ENCODE measurements around the gene ZNF14. TPM values are rescaled to one million over a fixed set of nuclear protein-coding genes. Genes with fewer than 3 reads are reported as not detected.
A peak's percentile ranks its signal among the peaks of the same experiment; 100 is the strongest.
"Not testable (repeated sequence)": the region's sequence is repeated elsewhere in the genome, so short reads cannot be mapped to it uniquely, and the experiment has no call there.

The ZNF14 gene
- polyA plus RNA-seq, 5 donors, result 9.5 to 15.5 (median 13.0) TPM

DNA sequence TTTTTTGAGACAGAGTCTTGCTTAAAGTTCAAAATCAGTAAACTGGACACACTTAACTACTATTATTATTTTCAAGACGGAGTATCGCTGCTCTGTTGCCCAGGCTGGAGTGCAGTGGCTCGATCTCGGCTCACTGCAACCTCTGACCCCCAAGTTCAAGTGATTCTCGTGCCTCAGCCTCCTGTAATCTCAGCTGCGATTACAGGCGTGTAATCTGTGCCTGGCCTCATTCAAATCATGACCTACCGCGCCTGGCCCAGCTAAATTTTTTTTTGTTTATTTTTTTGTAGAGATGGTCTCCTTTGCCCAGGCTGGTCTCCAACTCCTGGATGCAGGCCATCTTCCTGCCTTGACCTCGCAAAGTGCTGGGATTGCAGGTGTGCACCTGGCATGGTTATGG, 41.2 kb downstream of the ZNF14 start:
- DNase-seq, result no peak

DNA sequence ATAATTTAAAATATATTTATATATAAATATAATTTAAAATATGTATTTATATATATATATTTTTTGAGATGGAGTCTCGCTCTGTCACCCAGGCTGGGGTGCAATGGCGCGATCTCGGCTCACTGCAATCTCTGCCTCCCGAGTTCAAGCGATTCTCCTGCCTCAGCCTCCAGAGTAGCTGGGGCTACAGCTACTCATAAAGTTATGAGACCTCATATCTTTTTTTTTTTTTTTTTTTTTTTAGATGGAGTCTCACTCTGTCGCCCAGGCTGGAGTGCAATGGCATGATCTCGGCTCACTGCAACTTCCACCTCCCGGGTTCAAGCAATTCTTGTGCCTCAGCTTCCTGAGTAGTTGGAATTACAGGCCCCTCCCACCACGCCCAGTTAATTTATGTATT, 43.9 kb downstream of the ZNF14 start:
- DNase-seq, result not testable (repeated sequence)

DNA sequence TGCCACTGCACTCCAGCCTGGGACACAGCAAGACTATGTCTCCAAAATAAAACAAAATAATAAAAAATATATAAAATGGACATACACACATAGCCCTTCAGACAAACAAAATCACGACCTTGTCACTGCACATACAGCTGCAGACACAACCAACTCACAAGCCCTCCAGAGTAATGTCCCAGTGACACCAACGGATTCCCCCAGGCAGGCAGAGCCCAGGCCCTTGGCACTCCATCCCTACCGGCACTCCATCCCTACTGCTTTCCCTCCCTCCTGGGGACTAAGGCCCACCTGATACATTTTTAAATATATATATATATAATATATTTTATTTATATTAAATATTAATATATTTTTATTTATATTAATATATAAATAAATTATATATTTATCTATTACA, 45.8 kb downstream of the ZNF14 start:
- DNase-seq, result no peak

DNA sequence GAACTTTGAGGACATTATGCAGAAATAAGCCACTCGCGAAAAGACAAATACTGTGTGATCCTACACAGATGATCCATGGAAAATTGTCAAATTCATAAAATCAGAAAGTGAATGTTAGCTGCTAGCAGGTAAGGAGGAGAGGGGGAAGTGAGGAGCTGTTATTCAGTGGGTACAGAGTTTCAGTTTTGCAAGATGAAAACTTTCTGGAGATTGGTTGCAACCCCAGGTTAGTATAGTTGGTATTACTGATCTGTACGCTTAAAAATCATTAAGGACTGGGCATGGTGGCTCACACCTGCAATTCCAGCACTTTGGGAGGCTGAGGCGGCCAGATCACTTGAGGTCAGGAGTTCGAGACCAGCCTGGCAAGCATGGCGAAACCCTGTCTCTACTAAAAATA, 46.3 kb downstream of the ZNF14 start:
- DNase-seq, result no peak

DNA sequence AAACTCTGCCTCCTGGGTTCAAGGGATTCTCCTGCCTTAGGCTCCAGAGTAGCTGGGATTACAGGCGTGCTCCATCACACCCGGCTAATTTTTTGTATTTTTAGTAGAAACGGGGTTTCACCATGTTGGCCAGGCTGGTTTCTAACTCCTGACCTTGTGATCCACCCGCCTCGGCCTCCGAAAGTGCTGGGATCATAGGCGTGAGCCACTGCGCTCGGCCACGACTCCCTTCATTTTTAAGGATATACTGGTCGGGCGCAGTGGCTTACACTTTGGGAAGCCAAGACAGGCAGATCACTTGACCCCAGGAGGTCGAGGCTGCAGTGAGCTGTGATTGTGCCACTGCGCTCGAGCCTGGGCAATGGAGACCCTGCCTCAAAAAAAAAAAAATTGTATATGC, 46.8 kb downstream of the ZNF14 start:
- not testable (repeated sequence) for DNase-seq

DNA sequence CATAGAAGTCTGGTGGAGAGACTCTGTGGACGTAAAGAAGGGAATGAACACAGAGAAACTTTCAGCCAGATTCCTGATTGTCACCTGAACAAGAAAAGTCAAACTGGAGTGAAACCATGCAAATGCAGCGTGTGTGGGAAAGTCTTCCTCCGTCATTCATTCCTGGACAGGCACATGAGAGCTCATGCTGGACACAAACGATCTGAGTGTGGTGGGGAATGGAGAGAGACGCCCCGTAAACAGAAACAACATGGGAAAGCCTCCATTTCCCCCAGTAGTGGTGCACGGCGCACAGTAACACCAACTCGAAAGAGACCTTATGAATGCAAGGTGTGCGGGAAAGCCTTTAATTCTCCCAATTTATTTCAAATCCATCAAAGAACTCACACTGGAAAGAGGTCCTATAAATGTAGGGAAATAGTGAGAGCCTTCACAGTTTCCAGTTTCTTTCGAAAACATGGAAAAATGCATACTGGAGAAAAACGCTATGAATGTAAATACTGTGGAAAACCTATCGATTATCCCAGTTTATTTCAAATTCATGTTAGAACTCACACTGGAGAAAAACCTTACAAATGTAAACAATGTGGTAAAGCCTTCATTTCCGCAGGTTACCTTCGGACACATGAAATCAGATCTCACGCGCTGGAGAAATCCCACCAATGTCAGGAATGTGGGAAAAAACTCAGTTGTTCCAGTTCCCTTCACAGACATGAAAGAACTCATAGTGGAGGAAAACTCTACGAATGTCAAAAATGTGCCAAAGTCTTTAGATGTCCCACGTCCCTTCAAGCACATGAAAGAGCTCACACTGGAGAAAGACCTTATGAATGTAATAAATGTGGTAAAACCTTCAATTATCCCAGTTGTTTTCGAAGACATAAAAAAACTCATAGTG, 53.5 kb downstream of the ZNF14 start:
- no peak for DNase-seq

DNA sequence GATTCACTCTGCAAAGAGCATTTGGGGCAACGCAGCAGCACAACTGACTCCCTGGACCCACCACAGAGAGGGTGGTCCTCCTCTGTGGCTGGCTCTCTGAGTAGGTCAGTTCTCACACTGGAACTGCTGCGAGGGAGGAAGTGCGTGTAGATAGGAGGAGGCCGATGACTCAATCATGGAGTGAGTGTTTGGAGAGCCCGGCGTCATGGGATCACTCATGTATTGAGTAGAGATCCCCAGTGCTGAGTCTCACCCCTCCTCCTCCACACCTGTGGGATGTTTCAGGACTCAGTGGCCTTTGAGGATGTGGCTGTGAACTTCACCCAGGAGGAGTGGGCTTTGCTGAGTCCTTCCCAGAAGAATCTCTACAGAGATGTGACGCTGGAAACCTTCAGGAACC, 55.3 kb downstream of the ZNF14 start:
- no peak for DNase-seq

DNA sequence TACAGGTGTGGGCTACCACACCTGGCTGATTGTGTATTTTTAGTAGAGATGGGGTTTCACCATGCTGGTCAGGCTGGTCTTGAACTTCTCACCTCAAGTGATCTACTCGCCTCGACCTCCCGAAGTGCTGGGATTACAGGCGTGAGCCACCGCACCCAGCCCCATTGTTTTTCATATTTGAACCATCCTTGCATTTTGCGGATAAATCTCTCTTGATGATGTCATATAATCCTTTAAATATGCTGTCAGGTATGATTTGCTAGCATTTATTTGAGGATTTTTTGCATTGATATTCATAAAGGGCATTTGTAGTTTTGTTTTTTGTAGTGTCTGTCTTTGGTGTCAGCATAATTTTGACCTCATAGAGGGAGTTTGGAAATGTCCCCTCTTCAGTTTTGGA, 58.6 kb downstream of the ZNF14 start:
- no peak for DNase-seq

DNA sequence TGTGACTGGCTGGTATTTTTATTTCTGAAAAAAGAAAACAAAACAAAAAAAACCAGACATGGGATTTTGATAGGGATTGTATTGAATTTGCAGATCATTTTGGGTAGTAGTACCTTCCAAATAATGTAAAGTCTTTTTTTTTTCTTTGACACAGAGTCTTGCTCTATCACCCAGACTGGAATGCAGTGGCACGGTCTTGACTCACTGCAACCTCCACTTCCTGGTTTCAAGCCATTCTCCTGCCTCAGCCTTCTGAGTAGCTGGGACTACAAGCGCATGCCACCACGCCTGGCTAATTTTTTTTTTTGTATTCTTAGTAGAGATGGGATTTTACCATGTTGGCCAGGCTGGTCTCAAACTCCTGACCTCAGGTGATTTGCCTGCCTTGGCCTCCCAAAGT, 60.1 kb downstream of the ZNF14 start:
- no peak for DNase-seq

DNA sequence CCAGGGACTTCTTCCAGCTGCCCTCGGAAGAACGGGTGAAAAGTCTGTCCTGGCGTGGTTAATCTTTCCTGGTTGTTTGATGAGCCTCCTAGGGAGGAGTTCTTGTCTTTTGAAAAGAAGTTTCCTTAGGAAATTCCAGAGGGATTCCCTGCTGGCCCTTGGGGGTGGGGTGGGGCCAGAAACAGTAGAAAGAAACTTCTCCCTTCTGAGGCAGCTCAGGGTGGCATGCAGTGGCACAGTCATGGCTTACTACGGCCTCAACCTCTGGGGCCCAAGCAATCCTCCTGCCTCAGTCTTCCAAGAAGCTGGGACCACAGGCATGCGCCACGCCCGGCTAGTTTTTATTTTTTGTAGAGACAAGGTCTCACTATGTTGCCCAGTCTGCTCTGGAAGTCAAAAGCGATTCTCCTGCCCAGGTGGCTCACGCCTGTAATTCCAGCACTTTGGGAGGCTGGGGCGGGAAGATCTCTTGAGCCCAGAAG, 62.8 kb downstream of the ZNF14 start:
- DNase-seq, result no peak

DNA sequence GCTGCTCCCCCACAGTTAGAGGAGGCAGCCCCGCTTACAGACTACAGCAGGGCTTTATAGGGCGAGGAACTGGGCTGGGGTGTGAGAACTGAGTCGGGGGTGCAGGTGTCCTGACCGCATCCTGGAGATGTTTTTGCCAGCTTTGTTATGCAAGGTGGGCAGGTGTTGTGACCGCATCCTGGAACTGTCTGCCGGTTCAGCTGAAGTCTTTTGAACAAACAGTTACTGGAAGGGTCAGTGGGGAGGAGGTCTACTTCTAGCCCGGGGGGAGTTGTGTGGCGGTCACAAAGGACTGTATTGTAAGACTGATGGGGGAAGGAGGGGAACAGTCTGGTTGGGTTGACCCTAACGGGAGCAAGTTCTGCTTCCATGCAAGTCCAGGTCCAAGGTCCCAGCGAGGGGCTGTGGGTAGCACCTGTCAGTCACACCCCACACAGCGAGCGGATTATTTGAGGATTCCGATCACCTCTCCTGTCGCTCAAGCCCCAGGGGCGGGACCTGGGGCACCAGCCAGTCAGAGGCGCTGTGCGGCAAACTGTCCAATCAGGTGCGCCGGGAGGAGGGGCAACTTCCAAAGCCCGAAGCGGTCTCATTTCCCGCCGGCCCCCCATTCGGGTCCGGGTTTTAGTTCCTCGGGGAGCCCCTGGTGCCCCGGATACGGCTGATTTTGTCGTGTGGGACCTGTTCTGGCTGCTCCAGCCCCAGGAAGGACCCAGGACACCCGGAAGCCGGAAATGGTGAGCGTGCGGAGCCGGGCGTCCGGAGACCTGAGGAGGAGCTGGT, 64.5 kb downstream of the ZNF14 start, which contains the start of gene ZNF101:
Gene ZNF101, plus strand, starts transcription at position 610 of the 783 bp plus-strand sequence. Its CDS starts 125 bp downstream, at position 735.
- DNase-seq, result peak; percentile 87 to 88

DNA sequence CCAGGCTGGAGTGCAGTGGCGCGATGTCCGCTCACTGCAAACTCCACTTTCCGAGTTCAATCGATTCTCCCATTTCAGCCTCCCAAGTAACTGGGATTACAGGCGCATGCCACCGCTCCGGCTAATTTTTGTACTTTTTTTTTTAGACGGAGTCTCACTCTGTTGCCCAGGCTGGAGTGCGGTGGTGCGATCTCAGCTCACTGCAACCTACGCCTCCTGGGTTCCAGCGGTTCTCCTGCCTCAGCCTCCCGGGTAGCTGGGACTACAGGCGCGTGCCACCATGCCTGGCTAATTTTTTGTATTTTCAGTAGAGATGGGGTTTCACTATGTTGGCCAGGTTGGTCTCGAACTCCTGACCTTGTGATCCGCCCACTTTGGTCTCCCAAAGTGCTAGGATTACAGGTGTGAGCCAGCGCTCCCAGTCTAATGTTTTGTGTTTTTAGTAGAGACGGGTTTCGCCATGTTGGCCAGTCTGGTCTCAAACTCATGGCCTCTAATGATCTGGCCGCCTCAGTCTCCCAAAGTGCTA, 67.4 kb downstream of the ZNF14 start:
- not testable (repeated sequence) for DNase-seq

DNA sequence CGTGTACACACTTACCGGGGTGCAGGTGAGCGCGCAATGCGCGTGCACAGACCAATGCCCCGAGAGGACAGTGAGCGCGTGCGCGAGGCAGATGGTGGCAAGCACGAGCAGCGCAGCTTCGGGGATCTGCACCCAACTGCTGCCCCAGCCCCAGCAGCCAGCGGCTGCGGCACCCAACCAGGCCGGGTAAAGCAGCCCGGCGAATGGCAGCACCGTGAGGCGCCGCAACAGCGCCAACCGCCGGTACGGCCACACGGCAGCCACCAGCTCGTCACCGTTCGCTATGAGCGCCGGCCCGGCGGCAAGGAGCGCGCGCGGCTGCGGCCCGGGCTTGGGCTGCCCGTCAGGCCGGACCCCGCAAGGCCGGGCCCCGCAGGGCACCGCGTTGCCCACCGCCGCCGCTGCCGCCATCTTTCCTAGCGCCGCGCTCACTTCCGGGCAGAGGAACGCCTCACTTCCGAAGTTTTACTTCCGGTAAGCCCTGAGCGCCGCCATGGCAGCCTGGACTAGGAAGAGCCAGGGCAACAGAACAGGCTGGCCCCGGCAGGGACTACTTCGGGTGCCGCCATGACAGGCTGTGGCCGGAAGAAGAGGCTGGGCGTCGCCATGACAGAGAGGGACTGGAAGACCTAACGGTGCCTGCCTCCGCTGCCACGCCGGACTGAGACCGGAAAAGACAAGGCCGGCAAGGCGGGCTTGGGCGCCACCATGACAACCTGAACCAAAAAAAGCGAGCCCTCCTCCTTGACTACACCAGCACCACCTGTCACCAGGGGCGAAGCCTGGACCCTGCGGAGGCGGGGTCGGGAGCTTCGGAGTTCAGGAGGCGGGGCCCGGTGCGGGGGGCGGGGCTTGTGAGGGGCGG, 69.4 kb downstream of the ZNF14 start, which contains the start of gene ATP13A1:
Gene ATP13A1, minus strand, starts transcription at position 421 of the 865 bp plus-strand sequence. Its CDS starts 10 bp downstream, at position 411.
- peak; percentile 95 to 96 for DNase-seq

DNA sequence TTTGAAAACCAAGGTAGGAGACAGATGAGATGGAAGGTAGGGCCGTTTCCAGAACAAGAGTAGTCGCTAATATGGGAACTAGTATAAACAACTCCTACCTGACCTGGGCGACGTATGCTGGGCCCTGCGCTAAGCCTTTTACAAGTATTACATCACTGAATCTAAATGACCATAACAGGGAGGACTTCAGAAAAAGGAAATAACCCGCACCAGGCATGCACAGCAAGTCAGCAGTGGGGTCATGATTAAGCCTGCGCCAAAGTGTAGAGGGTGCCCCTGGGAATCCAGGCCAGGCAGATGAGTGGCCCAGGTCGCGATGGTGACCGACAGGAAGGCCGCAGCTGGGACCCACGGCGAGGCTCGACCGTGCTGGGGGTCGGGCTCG, 70.0 kb downstream of the ZNF14 start:
- no peak for DNase-seq

DNA sequence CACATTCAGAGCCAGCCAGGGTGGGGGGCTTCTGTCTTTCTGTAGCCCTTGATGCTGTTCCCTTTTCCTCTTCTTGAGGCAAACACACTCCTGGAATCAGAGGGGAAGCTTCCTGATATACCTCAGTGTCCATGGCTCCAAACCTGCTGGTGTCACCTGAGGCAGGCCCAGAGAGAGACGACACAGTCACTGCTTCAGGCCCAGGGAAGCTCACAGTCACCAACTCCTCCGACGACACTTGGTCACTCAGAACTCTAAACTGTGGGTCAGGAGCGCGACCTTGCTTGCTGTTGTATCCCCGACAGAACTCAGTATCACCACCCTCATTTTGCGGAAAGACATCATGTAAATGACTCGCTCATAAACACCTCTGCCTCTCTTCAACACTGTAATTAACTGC, 70.6 kb downstream of the ZNF14 start:
- DNase-seq, result no peak

DNA sequence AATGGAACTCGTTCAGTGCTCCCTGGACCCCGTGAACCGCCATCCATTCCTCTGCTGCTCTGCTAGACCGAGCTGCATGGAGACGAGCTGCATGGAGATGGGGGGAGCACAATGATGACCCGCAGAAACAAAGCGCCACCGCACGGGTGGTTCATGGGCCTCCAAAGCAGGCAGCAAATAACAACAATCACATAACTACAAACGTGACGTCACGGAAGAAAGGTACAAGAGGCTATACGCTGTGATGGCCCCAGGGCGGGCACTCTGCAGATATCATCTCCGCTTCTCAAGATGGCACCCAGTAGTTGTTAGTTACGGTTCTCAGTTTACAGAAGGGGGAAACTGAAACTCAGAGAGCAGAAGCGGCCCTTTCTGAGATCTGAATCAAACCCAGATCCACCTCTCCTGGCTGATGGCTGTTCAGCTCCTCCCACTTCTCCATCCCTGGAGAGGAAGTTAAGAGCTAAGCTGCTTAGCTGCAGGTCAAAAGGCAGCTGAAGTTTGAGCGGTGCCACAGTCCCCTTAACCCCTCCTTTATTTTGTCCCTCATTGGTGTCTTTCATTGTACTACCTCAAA, 71.1 kb downstream of the ZNF14 start:
- DNase-seq, result no peak

DNA sequence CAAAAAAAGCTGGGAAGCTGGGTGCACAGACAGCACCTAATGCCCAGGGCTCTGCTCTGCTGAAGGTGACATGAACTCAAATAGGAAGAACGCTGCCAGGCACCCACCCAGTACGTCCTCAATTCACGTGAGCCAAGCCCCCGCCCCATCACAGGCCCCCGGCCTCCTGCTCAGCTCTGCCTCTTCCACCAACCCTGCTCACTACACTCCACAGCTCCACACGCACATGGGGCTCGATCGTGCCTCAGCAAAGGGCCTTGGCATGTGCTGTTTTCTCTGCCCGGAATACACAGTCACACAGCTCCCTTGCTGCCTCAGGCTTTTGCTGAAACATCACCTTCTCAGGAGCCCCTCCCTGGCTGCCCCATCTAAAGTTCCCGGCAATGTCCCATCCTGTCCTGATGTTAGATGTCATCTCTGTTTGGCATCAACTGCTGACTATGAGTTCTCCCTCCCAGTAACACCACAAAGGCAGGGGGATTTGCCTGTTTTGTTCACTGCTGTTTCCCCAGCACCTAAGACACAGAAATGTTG, 71.7 kb downstream of the ZNF14 start:
- no peak for DNase-seq
